ACC112 (cell line): ENCODE data around the gene ZNF43.
"Not testable (repeated sequence)": the region's sequence is repeated elsewhere in the genome, so short reads cannot be mapped to it uniquely, and the experiment has no call there.

Source experiments
- H2AFZ ChIP-seq: fragments of 200-600 bp; sonication (generic); one replicate; pipeline ENCODE4 v1.6.0; 2017; ENCODE audit warnings: antibody characterized with exemption, low read length; ENCODE audit not compliant: unreplicated experiment
- H3K27ac ChIP-seq: fragments of 200-600 bp; sonication (generic); 2 replicates; pipeline ENCODE4 v1.5.1; 2014; ENCODE audit warnings: low read depth, mild to moderate bottlenecking, antibody characterized with exemption, low read length, moderate library complexity
- H3K27me3 ChIP-seq: fragments of 200-600 bp; sonication (generic); 2 replicates; pipeline ENCODE4 v1.6.1; 2014; ENCODE audit warnings: mild to moderate bottlenecking, antibody characterized with exemption, low read length, moderate library complexity, mixed read lengths; ENCODE audit not compliant: insufficient read depth
- H3K36me3 ChIP-seq: fragments of 200-600 bp; sonication (generic); 2 replicates; pipeline ENCODE4 v1.6.1; 2016; ENCODE audit warnings: mild to moderate bottlenecking, antibody characterized with exemption, low read length, moderate library complexity, mixed read lengths; ENCODE audit not compliant: insufficient read depth
- H3K4me1 ChIP-seq: fragments of 200-600 bp; sonication (generic); one replicate; pipeline ENCODE4 v1.6.1; 2016; ENCODE audit warnings: low read length, mixed read lengths; ENCODE audit not compliant: insufficient read depth, unreplicated experiment, control insufficient read depth
- H3K4me3 ChIP-seq: fragments of 200-600 bp; sonication (generic); 2 replicates; pipeline ENCODE4 v1.5.1; 2014; ENCODE audit warnings: mild to moderate bottlenecking, low read depth, low read length
- H3K79me2 ChIP-seq: fragments of 200-600 bp; sonication (generic); one replicate; pipeline ENCODE4 v1.6.0; 2016; ENCODE audit warnings: low read length; ENCODE audit not compliant: control insufficient read depth, unreplicated experiment, insufficient read depth

Gene ZNF43

GRCh38 chr19:21835810-21836444, at the start of gene ZNF43:
Gene ZNF43 (minus strand): TSS chr19:21836182. CDS start chr19:21836038, 144 bp downstream.
- H2AFZ ChIP-seq = peak within 1 kb of the TSS; percentile 84
- H3K79me2 ChIP-seq = peaks cover 20% of the 10 kb centered on the region
- H3K27me3 ChIP-seq = no peaks in the 10 kb centered on the region
- H3K27ac ChIP-seq = peak within 1 kb of the TSS; percentile 76
- no peaks in the 10 kb centered on the region for H3K4me1 ChIP-seq
- H3K36me3 ChIP-seq = peaks cover 17% of the 10 kb centered on the region
- H3K4me3 ChIP-seq = peak within 1 kb of the TSS; percentile 98

DNA sequence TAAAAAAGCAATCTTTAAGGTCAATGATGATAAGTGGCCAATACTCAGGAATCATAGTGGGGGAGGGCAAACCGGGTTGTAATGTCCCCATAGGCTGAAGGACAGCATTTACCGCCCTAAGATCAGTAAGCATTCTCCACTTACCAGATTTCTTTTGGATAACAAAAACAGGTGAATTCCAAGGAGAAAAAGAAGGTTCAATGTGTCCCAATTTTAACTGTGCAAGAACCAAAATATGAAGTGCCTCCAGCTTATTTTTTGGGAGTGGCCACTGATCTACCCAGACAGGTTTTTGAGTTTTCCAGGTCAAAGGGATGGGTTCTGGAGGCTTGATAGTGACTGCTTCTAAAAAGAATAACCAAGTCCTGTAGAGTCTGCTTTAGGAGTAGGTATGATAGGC, 49.5 kb upstream of the ZNF43 start:
- not testable (repeated sequence) for H3K4me3 ChIP-seq, H3K27me3 ChIP-seq, H3K4me1 ChIP-seq, H2AFZ ChIP-seq, H3K36me3 ChIP-seq, H3K27ac ChIP-seq, H3K79me2 ChIP-seq

GRCh38 chr19:21884786-21885185, 48.8 kb upstream of the ZNF43 start:
- H3K27me3 ChIP-seq = not testable (repeated sequence)

DNA sequence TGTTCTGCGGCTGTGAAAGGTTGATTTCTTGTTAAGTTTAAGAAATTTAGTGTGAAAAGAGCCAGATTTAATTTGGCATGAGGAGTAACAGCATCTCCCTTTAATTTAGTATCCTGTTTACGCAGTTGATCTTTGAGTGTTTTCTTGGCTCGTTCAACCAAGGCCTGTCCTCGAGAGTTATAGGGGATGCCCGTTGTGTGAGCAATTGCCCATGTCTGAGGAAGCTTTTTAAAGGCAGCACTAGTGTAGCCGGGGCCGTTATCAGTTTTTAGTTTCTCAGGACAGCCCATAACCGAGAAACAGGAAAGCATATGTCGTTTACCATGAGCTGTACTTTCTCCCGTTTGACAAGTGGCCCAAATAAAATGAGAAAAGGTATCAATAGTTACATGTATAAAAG, 47.5 kb upstream of the ZNF43 start:
- no peaks in the 10 kb centered on the region for H3K27me3 ChIP-seq
- H2AFZ ChIP-seq = no peak overlapping the region
- no peak overlapping the region for H3K27ac ChIP-seq
- no peaks in the 10 kb centered on the region for H3K79me2 ChIP-seq
- H3K4me1 ChIP-seq = no peaks in the 10 kb centered on the region
- no peaks in the 10 kb centered on the region for H3K36me3 ChIP-seq
- H3K4me3 ChIP-seq = no peak overlapping the region

More at GRCh38 chr19:21884786-21885185, 48.8 kb upstream of the ZNF43 start:
- H3K79me2 ChIP-seq, H3K36me3 ChIP-seq, H2AFZ ChIP-seq, H3K4me3 ChIP-seq, H3K4me1 ChIP-seq, H3K27ac ChIP-seq: not testable (repeated sequence)

DNA sequence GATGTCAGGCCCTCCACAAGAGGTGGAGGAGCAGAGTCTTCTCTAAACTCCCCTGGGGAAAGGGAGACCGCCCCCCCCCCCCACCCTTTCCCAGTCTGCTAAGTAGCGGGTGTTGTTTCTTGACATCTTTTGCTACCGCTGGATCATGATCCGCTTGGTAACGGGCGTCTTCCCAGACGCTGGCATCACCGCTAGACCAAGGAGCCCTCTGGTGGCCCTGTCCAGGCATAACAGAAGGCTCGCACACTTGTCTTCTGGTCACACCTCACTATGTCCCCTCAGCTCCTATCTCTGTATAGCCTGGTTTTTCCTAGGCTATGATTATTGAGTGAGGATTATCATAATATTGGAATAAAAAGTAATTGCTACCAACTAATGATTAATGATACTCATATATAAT, 44.8 kb upstream of the ZNF43 start:
- H3K27me3 ChIP-seq, H3K79me2 ChIP-seq, H3K4me3 ChIP-seq, H3K27ac ChIP-seq, H2AFZ ChIP-seq, H3K4me1 ChIP-seq, H3K36me3 ChIP-seq: not testable (repeated sequence)

GRCh38 chr19:21878646-21879045, 42.7 kb upstream of the ZNF43 start:
- Histone ChIP-seq H3K79me2 (no peaks in the 10 kb centered on the region), H3K4me1 (no peaks in the 10 kb centered on the region), H2AFZ (no peak overlapping the region), H3K27ac (no peak overlapping the region), H3K4me3 (no peak overlapping the region), H3K36me3 (no peaks in the 10 kb centered on the region), H3K27me3 (no peaks in the 10 kb centered on the region)

GRCh38 chr19:21877976-21878375, 42.0 kb upstream of the ZNF43 start:
- Histone ChIP-seq H2AFZ (no peak overlapping the region), H3K79me2 (no peaks in the 10 kb centered on the region), H3K27ac (no peak overlapping the region), H3K4me3 (no peak overlapping the region), H3K36me3 (no peaks in the 10 kb centered on the region), H3K27me3 (no peaks in the 10 kb centered on the region), H3K4me1 (no peaks in the 10 kb centered on the region)

DNA sequence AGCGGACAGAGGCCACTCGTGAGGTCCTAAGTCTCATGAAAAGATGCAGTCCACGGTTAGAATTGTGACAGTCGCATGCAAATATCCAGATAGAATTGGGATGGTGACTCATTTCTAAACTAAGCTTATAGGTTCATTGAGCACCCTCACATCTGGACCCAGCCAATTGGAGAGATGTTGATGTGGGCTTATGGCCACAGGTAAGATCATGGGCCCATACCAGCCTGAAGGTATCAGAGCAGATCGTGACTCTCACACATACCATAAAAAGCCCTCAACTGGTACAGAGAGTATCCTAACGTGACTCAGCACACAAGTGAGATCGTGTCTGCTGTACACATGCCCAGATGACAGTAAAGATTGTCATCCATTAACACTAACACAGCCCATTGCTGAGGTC, 40.6 kb upstream of the ZNF43 start:
- not testable (repeated sequence) for H2AFZ ChIP-seq, H3K27ac ChIP-seq, H3K36me3 ChIP-seq, H3K27me3 ChIP-seq, H3K79me2 ChIP-seq, H3K4me1 ChIP-seq, H3K4me3 ChIP-seq

- Histone ChIP-seq H3K4me1 (no peaks in the 10 kb centered on the region), H3K79me2 (no peaks in the 10 kb centered on the region), H3K27ac (no peak overlapping the region), H3K27me3 (no peaks in the 10 kb centered on the region), H3K4me3 (no peak overlapping the region), H3K36me3 (no peaks in the 10 kb centered on the region), H2AFZ (no peak overlapping the region)
Observed at GRCh38 chr19:21856773-21857514, 21.0 kb upstream of the ZNF43 start.

DNA sequence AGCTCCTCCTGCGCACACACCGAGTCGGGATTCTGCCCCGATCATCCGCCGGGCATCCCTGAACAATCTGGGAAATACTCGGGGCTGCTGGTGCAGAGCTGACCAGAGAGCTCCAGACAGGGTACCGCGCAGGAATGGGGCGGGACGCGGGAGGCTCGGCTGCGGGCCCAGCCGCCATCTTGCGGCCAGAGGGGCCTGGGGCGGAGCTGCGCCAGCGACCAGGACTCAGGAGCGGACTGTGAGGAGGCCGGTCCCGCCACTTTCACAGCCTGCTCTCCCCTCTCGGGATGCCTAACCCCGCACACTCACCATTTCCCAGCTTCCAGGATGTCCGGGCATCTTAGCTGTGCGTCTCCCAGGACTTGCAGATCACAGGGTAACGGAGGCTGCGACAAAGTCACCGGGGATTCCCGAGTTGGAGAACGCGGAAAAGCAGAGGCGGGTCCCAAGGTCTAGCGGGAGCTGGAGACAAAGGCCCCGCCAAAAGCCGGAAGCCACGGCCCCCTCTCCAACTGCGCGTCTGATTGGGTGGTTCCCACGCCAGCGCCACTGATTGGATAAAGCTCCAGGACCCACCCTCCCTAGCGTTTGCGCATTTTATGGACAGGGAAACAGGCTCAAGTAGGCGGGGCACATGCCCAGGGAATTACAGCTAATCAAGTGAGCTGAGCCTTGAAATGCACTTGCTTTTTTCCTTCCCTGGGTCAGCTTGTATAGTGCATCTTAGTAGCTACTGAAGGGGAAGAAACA, 15.8 kb upstream of the ZNF43 start:
- peak overlapping the region; percentile 95 for H2AFZ ChIP-seq
- no peaks in the 10 kb centered on the region for H3K4me1 ChIP-seq
- H3K79me2 ChIP-seq = peaks cover 12% of the 10 kb centered on the region
- H3K36me3 ChIP-seq = 0 out of 2 replicates have a peak, but pooled peaks cover 7% of the 10 kb centered on the region
- peak overlapping the region; percentile 69 for H3K27ac ChIP-seq
- H3K4me3 ChIP-seq = peak overlapping the region; percentile 81
- H3K27me3 ChIP-seq = no peaks in the 10 kb centered on the region
